GM06990 (cell line): ENCODE measurements around the gene MEGF11.

Source experiments
- DNase-seq: peaks from one replicate; pipeline ENCODE4 v3.0.0-alpha.2; 2011; ENCODE audit not compliant: insufficient read length; ENCODE audit errors: extremely low read depth
- H3K27me3 ChIP-seq: replicated peaks from 2 replicates; pipeline ENCODE4 v1.6.0; 2011; ENCODE audit warnings: low read length; ENCODE audit not compliant: control insufficient read depth, insufficient read depth
- H3K36me3 ChIP-seq: 2 replicates; pipeline ENCODE4 v1.5.1; 2011; ENCODE audit warnings: low read length; ENCODE audit not compliant: control insufficient read depth, insufficient read depth
- H3K4me3 ChIP-seq: replicated peaks from 2 replicates; pipeline ENCODE4 v1.5.1; 2011; ENCODE audit warnings: low read depth, mild to moderate bottlenecking, control low read depth, low read length
- CTCF ChIP-seq: IDR thresholded peaks from 2 replicates; pipeline ENCODE4 v1.5.1; 2011; ENCODE audit warnings: low read length, control low read depth, mild to moderate bottlenecking, inconsistent platforms; ENCODE audit not compliant: insufficient read depth, poor library complexity, severe bottlenecking

MEGF11 gene

DNA sequence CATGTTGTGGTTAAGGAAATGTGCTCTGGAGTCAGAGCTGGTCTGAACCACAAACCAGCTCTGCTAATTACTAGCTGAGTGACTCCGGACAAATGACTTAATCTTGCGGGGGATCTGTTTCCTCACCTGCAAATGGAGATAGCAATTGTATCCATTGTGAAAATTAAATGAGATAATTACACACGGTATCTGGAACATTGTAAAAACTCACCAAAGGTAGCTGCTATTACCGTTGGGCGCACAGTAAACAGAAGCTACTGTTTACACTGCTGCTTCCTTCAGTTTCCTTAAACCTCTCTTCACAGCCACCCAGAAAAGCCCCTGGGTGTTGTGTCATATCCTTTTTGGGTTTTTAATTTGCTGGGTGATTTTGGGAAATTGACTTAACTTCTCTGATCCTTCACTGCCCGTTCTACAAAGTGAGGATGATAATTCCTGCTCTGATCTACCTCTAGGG is 107.8 kb downstream of the MEGF11 start:
- H3K4me3 ChIP-seq = no peak overlapping the region
- no peak for DNase-seq
- TF ChIP-seq CTCF = no peak
- no peaks in the 10 kb centered on the region for H3K27me3 ChIP-seq
- H3K36me3 ChIP-seq = no peaks in the 10 kb centered on the region

DNA sequence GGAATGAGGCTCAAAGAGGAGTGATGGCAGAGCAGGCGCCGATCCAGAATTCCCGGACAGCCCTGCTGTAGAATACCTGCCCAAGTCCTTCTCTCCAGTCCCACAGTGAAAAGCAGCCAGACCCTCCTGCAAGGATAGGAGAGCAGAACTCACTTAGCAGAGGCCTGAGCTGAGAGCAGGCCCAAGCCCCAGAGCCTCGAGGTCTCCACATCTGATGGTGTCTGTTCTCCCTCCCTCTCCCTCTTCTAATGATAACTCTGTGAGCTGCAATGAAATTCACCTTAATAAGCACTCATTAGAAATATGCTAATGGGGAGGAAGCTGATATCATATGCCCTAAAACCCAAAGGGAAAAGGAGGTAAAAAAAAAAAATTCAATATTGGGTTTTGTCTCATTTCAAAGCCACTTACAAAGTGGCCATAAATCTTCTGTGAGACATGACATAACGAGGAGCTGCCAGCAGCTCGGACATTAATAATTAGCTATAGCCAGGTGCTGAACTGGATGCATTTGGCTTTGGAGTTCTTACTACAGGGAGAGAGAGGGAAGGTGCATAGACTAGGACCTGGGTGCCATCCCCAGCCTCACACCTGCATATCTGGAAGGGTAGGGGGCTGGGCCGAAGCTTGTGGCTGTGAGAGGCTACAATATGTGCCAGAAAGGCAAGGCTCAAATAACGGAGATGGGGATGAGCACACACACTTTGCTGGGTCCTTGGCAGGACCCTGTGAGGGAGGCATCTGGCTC is 108.4 kb downstream of the MEGF11 start:
- H3K4me3 ChIP-seq = no peak overlapping the region
- TF ChIP-seq CTCF = no peak
- H3K27me3 ChIP-seq = no peaks in the 10 kb centered on the region
- DNase-seq = no peak
- no peaks in the 10 kb centered on the region for H3K36me3 ChIP-seq

DNA sequence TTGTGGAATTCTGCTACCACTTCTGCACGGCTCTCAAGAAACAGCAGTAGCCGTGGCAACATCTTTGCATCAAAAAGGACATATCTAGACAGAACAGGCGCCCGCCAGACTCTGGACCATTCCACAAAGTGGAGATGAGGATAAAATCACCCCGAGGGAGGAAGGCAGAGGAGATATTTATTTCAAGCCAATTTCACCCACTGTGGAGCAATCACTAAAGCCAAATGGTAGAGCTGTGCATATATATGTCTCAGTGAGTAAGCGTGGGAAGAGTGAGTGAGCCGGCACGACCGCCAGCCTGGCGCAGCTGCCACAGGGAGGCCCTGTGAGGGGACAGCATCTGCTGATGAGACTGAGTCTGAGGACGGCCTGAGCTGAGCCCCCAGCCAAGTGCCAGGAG is 111.3 kb downstream of the MEGF11 start:
- Histone ChIP-seq H3K27me3 (no peaks in the 10 kb centered on the region), H3K4me3 (no peak overlapping the region), H3K36me3 (no peaks in the 10 kb centered on the region)
- no peak for TF ChIP-seq CTCF
- DNase-seq = no peak

DNA sequence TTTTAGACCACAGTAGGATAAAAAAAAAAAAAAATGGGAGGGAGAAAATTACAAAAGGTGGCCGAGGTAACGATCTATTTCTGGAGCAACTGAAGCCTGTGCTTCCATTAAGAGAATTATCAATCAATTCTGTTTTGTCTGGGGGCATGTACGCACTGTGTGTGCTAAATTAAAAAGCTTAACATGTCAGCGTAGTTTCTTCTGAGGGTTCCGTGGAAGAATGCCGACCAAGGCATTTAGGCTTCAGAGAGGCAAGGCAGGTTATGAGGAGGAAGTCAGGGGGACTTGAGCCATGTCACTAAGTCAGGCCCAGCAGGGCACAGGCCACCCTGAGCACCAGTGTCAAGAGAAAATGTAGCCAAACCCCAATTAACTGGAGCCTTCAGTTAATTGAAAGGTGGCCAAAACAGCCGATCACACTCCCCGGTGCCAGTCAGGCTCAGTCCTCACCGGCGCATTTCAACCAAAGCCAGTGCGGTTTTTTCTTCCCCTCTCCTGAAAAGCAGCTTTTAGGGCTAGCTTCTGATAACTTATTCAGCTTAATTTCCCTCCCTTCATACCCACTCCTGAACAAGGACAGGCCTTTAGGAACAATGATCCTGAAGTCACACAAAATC is 113.9 kb downstream of the MEGF11 start:
- Histone ChIP-seq H3K36me3 (no peaks in the 10 kb centered on the region), H3K4me3 (no peak overlapping the region), H3K27me3 (no peaks in the 10 kb centered on the region)
- TF ChIP-seq CTCF = no peak
- DNase-seq = no peak

DNA sequence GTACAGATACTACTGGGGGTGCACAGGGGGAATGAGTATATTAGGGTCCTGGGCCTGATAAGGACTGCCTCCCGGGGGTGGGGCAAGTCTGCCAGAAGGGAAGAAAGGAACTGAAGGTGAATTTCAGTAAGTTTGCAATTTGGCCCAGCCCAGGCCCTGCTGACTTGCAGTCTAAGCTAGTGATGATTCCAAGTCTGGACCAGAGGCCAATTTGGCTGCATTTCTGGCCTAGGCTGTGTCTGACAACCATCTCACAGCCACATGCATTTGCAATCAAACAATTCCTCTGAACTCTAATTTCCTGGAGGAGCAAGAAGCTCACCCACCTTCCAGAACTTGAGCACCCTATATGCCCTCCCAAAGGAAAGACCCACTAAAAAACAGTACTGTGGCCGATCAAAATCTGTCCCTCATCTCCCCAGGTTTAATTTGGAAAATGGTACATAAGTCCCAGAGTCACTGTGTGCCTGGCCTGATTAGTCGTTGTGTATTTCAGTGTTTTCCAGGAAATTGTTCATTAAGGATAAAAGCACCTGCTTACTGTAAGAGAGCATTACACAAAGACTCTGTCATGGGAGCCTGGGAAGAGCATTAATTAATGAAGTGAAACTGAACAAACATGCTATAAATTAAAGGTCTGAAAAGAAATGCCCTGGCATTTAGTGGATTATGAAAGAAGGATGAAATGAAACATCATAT is 114.5 kb downstream of the MEGF11 start:
- DNase-seq = no peak
- no peak for TF ChIP-seq CTCF
- Histone ChIP-seq H3K4me3 (no peak overlapping the region), H3K27me3 (no peaks in the 10 kb centered on the region), H3K36me3 (no peaks in the 10 kb centered on the region)
